Measurements from ENCODE around the gene PPP1R3C. TPM values are rescaled to one million over a fixed set of nuclear protein-coding genes. Genes with fewer than 3 reads are reported as not detected.

The PPP1R3C gene
- total and polyA plus RNA-seq, 2 donors (not counting 3 experiments of a cell fraction or from before 2014, with no cell fraction given): 1.6 to 2.0 TPM

DNA sequence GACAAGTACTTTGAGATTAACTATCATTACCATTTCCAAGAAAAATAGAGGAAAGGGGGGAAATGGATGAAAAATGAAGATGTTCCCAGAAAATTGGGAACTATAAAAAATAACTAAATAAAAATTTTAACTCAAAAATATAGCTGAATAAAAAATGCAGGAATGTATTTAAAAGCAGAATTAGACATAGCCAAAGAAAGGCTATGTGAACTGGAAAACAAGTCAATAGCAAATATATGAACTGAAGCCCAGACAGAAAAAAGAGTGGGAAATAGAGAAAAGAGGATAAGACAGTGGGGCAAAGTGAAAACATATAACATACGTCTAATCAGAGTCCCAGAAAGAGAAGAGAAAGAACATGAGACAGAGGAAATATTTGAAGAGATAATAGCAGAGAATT, 10.3 kb downstream of the PPP1R3C start:
- H3K79me2 ChIP-seq (ENCODE audit: control insufficient read depth, insufficient read depth, low read length): no peaks in the 10 kb centered on the region
- H3K27me3 ChIP-seq (ENCODE audit: control insufficient read depth in 2 of 2, insufficient read depth in 2 of 2, low read length in 2 of 2): no peaks in the 10 kb centered on the region
- H3K9me1 ChIP-seq (replicated peaks; ENCODE audit: control insufficient read depth, extremely low read depth, insufficient read depth, low read length): no peaks in the 10 kb centered on the region
- no peak overlapping the region for H3K4me2 ChIP-seq (ENCODE audit: insufficient read depth, low read length)
- H3K4me3 ChIP-seq (replicated peaks in 1 of 3; ENCODE audit: insufficient read depth in 1 of 3, low read depth in 1 of 3, low read length in 3 of 3): no peak overlapping the region
- TF ChIP-seq, protein P1, sequence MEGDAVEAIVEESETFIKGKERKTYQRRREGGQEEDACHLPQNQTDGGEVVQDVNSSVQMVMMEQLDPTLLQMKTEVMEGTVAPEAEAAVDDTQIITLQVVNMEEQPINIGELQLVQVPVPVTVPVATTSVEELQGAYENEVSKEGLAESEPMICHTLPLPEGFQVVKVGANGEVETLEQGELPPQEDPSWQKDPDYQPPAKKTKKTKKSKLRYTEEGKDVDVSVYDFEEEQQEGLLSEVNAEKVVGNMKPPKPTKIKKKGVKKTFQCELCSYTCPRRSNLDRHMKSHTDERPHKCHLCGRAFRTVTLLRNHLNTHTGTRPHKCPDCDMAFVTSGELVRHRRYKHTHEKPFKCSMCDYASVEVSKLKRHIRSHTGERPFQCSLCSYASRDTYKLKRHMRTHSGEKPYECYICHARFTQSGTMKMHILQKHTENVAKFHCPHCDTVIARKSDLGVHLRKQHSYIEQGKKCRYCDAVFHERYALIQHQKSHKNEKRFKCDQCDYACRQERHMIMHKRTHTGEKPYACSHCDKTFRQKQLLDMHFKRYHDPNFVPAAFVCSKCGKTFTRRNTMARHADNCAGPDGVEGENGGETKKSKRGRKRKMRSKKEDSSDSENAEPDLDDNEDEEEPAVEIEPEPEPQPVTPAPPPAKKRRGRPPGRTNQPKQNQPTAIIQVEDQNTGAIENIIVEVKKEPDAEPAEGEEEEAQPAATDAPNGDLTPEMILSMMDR (IDR thresholded peaks at IDR 0.05; ENCODE audit: extremely low read depth in 1 of 2, insufficient read depth in 1 of 2, low read depth in 1 of 2, low read length in 2 of 2): no peak
- TF ChIP-seq MAX (IDR thresholded peaks at IDR 0.05; ENCODE audit: insufficient read depth, insufficient read length): no peak
- no peak for TF ChIP-seq POLR2AphosphoS5 (IDR thresholded peaks at IDR 0.05; ENCODE audit: insufficient read depth, low read depth, low read length)
- TF ChIP-seq MYC (IDR thresholded peaks at IDR 0.05; ENCODE audit: low read depth, low read length): no peak
- no peak for TF ChIP-seq FOS (IDR thresholded peaks at IDR 0.05; ENCODE audit: borderline replicate concordance, insufficient read depth, low read length)
- TF ChIP-seq POLR2A (IDR thresholded peaks at IDR 0.05; ENCODE audit: low read depth, low read length): no peak
- no peak for TF ChIP-seq EZH2 (IDR thresholded peaks at IDR 0.05; ENCODE audit: borderline replicate concordance, low read depth, low read length, severe bottlenecking)
- no peak for TF ChIP-seq GATA2 (IDR thresholded peaks at IDR 0.05; ENCODE audit: insufficient read depth, insufficient read length, low read depth, low read length)
- no peak for TF ChIP-seq JUN (IDR thresholded peaks at IDR 0.05; ENCODE audit: borderline replicate concordance, insufficient read depth, insufficient read length, low read depth)
- H2AFZ ChIP-seq (ENCODE audit: low read depth, low read length): no peak overlapping the region
- H3K27ac ChIP-seq (ENCODE audit: insufficient read depth, low read depth, low read length): no peak overlapping the region
- no TSS peak for BruUV-seq (replicated peaks)
- H4K20me1 ChIP-seq (replicated peaks; ENCODE audit: control insufficient read depth, extremely low read depth, insufficient read depth, low read length): no peaks in the 10 kb centered on the region
- FAIRE-seq (no peak), DNase-seq (ENCODE audit: low read depth, low spot score) (no peak)
- no peaks in the 10 kb centered on the region for H3K36me3 ChIP-seq (ENCODE audit: control insufficient read depth in 2 of 2, extremely low read depth in 1 of 2, insufficient read depth in 2 of 2, low read length in 2 of 2)
- dilution Hi-C loops (cut with MboI; ENCODE audit: extremely low pct_ligation_motif_present, low sequenced_read_pairs): no loop called here
- intact Hi-C loops (cut with micrococcal nuclease): no loop called here
- no peaks in the 10 kb centered on the region for H3K9me3 ChIP-seq (replicated peaks; ENCODE audit: control insufficient read depth, insufficient read depth, low read length)
- H3K9ac ChIP-seq (replicated peaks; ENCODE audit: extremely low read depth, insufficient read depth, low read length): no peak overlapping the region
- POLR2A ChIA-PET: no interaction called here
- no peaks in the 10 kb centered on the region for H3K4me1 ChIP-seq (ENCODE audit: control insufficient read depth, extremely low read depth, insufficient read depth, low read length)
- CTCF ChIA-PET: interaction anchor here (0.7 to 1.4 kb wide), 2 partner anchors 9 to 13 kb away, joined by 3 to 8 read pairs; no protein-coding TSS in a partner anchor

All from endothelial cell of umbilical vein (primary cell).